HL-60 (cell line): ENCODE measurements around the gene TMEM245.

Experiments used
- CTCF ChIP-seq: IDR thresholded peaks from one replicate; pipeline ENCODE4 v1.5.1; 2011; ENCODE audit warnings: low read length, control low read depth, inconsistent platforms; ENCODE audit not compliant: insufficient read depth
- POLR2AphosphoS5 ChIP-seq: IDR thresholded peaks from 2 replicates; pipeline ENCODE4 v1.6.1; 2012; ENCODE audit warnings: low read depth
- REST ChIP-seq: IDR thresholded peaks from 2 replicates; pipeline ENCODE4 v1.6.1; 2012; ENCODE audit warnings: low read depth; ENCODE audit not compliant: insufficient replicate concordance
- SPI1 ChIP-seq: IDR thresholded peaks from 2 replicates; pipeline ENCODE4 v1.6.1; 2012; ENCODE audit warnings: low read depth, mild to moderate bottlenecking, borderline replicate concordance

GRCh38 chr9:109063760-109064159 lies 56.0 kb downstream of the TMEM245 start:
- TF ChIP-seq CTCF (no peak), POLR2AphosphoS5 (no peak), REST (no peak), SPI1 (no peak)
